GM12801 (cell line): ENCODE data around the gene SMARCD1.

Experiments
- TF ChIP-seq, protein P1 (sequence below): IDR thresholded peaks from one replicate; pipeline ENCODE4 v1.5.1; 2011; ENCODE audit warnings: control low read depth; ENCODE audit not compliant: insufficient read length; ENCODE audit errors: extremely low read depth

SMARCD1 gene

GRCh38 chr12:50090391-50090790, 5.2 kb downstream of the SMARCD1 start:
- TF ChIP-seq, protein P1, sequence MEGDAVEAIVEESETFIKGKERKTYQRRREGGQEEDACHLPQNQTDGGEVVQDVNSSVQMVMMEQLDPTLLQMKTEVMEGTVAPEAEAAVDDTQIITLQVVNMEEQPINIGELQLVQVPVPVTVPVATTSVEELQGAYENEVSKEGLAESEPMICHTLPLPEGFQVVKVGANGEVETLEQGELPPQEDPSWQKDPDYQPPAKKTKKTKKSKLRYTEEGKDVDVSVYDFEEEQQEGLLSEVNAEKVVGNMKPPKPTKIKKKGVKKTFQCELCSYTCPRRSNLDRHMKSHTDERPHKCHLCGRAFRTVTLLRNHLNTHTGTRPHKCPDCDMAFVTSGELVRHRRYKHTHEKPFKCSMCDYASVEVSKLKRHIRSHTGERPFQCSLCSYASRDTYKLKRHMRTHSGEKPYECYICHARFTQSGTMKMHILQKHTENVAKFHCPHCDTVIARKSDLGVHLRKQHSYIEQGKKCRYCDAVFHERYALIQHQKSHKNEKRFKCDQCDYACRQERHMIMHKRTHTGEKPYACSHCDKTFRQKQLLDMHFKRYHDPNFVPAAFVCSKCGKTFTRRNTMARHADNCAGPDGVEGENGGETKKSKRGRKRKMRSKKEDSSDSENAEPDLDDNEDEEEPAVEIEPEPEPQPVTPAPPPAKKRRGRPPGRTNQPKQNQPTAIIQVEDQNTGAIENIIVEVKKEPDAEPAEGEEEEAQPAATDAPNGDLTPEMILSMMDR, result no peak

GRCh38 chr12:50097952-50098351, 12.8 kb downstream of the SMARCD1 start:
- TF ChIP-seq, protein P1, result no peak

GRCh38 chr12:50099302-50100008, 14.3 kb downstream of the SMARCD1 start:
- TF ChIP-seq, protein P1, result no peak

DNA sequence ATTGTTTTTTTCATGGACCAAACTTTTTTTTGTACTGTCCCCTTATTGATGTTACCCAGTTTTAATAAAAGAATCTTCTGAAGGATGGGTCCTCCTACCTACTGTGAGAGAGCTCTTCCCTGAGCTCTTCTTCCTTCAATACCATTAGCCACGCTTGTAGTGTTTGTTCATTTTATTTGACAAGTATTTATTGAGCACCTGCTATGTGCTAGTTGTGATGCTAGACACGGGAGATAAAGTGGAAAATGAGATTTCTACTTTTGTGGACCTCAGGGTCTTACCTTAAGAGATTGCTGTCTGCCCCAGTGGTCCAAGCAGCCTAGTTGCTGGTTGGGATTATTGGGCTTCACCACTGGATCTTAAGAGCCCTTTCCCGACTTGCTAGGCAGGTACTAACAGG, 15.4 kb downstream of the SMARCD1 start:
- TF ChIP-seq, protein P1, result no peak

DNA sequence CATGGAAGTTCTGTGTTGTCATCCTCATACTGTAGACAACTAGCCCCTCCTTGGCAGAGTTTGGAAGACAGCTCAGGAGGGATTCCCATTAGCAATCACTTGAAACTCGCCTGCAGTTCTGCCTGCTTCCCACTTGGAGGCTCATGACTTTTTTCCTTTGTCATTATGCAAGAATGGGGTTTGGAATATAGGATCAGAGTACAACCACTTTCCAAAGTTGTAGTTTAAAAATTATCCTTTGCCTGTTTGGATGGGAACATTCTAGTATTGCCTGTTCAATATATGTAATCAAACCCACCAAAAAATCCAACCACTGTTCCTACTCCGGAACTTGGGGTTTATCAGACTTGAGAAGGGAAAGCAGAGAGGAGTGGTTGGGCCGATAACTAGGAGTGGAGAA, 16.5 kb downstream of the SMARCD1 start:
- TF ChIP-seq, protein P1, result no peak

- TF ChIP-seq, protein P1, result no peak
Observed at GRCh38 chr12:50102131-50102531, 17.0 kb downstream of the SMARCD1 start.

DNA sequence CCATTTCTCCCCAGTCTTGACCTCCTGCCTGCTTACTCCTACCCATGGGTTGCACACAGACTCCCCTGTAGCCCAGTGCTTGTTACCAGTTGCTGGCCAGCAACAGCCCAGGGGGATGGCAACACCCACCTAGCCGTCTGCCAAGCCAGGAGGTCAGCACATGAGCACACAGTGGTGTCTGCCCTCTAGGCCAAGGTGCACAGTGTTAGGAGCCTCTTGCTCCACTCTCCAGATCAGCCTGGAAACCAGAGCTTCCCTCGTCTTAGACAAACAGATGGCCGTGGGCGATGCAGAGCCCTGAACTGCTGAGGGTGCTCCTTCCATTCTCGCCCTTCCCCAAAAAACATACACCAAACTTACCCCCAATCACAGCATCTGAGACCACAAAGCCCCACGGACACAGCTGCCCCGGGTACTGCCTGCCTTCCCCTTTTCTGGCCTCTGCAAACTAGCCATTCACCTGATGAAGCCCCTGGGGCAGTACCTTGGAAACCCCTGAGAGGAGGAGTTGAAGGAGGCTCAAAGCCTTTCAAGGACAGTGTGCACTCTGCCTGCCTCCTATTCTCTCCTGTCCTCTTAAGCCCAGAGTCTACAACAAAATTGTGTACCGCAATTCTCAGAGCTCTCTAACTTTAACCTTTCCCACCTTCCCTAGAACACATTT, 17.6 kb downstream of the SMARCD1 start:
- TF ChIP-seq, protein P1, result no peak
